ENCODE data around the gene KRT33B. TPM values are rescaled to one million over a fixed set of nuclear protein-coding genes. Genes with fewer than 3 reads are reported as not detected.
"Not testable (repeated sequence)": the region's sequence is repeated elsewhere in the genome, so short reads cannot be mapped to it uniquely, and the experiment has no call there.

The KRT33B gene
- polyA plus RNA-seq, 2 donors: 0.12 to 0.16 TPM

GRCh38 chr17:41382394-41382793 lies 12.8 kb upstream of the KRT33B start:
- Histone ChIP-seq H3K36me3 (ENCODE audit: control insufficient read depth in 2 of 2, insufficient read depth in 2 of 2, low read length in 1 of 2) (no peaks in the 10 kb centered on the region), H3K27me3 (ENCODE audit: control insufficient read depth in 1 of 2, insufficient read depth in 2 of 2, low read length in 2 of 2) (no peaks in the 10 kb centered on the region), H3K4me1 (ENCODE audit: control insufficient read depth in 2 of 2, insufficient read depth in 2 of 2, low read length in 1 of 2) (no peaks in the 10 kb centered on the region), H3K4me3 (ENCODE audit: low read depth in 1 of 2, low read length in 2 of 2) (no peak overlapping the region), H3K27ac (ENCODE audit: low read depth in 2 of 2, low read length in 1 of 2) (no peak overlapping the region), H3K9me3 (ENCODE audit: control insufficient read depth in 2 of 2, insufficient read depth in 1 of 2, low read depth in 1 of 2, low read length in 1 of 2) (no peaks in the 10 kb centered on the region)
- 93 to 94% methylated on average over 1 of the region's 1 CpG for WGBS, 2 donors

DNA sequence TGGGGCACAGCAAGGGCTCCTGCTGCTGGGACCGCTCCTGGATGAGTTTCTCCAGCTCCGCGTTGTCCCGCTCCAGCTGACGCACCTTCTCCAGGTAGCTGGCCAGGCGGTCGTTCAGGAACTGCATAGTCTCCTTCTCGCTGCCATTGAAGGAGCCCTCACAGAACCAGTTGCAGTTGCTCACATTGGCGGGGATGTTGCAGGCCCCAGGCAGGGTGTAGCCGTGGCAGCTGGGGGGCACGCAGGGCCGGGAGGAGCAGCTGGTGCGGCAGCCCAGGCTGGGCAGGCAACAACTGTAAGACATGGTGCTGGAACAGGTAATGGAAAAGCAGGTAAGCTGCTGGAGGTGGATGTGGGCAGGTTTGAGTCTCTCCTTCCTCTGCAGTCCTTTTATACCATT lies 12.3 kb upstream of the KRT33B start, which contains the start of gene KRT34:
TSS of gene KRT34 (minus strand) at position 364 of the 400 bp plus-strand sequence. CDS start at position 304, 60 bp downstream.
- not testable (repeated sequence) for H3K4me3 ChIP-seq (ENCODE audit: low read depth in 1 of 2, low read length in 2 of 2); H3K36me3 ChIP-seq (ENCODE audit: control insufficient read depth in 2 of 2, insufficient read depth in 2 of 2, low read length in 1 of 2); H3K27ac ChIP-seq (ENCODE audit: low read depth in 2 of 2, low read length in 1 of 2); H3K9me3 ChIP-seq (ENCODE audit: control insufficient read depth in 2 of 2, insufficient read depth in 1 of 2, low read depth in 1 of 2, low read length in 1 of 2); H3K27me3 ChIP-seq (ENCODE audit: control insufficient read depth in 1 of 2, insufficient read depth in 2 of 2, low read length in 2 of 2); H3K4me1 ChIP-seq (ENCODE audit: control insufficient read depth in 2 of 2, insufficient read depth in 2 of 2, low read length in 1 of 2)
- WGBS, 2 donors: 95 to 96% methylated on average over 13 of the region's 13 CpGs

DNA sequence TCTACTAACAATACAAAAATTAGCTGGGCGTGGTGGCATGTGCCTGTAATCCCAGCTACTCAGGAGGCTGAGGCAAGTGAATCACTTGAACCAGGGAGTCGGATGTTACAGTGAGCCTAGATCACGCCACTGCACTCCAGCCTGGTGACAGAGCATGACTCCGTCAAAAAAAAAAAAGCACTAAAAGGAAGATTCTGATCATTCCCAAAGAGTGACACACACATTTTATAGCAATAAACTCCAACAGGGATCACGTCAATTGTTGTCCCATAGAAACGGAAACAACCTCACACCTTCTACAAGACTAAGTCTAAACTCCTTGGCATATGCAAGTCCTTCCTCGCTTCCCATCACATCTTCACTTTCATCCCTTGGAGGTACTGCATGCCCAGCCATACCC lies 10.5 kb upstream of the KRT33B start:
- H3K4me1 ChIP-seq (ENCODE audit: control insufficient read depth in 2 of 2, insufficient read depth in 2 of 2, low read length in 1 of 2); H3K27ac ChIP-seq (ENCODE audit: low read depth in 2 of 2, low read length in 1 of 2); H3K27me3 ChIP-seq (ENCODE audit: control insufficient read depth in 1 of 2, insufficient read depth in 2 of 2, low read length in 2 of 2); H3K9me3 ChIP-seq (ENCODE audit: control insufficient read depth in 2 of 2, insufficient read depth in 1 of 2, low read depth in 1 of 2, low read length in 1 of 2); H3K4me3 ChIP-seq (ENCODE audit: low read depth in 1 of 2, low read length in 2 of 2); H3K36me3 ChIP-seq (ENCODE audit: control insufficient read depth in 2 of 2, insufficient read depth in 2 of 2, low read length in 1 of 2): not testable (repeated sequence)
- WGBS, 2 donors: 84 to 90% methylated on average over 7 of the region's 7 CpGs

DNA sequence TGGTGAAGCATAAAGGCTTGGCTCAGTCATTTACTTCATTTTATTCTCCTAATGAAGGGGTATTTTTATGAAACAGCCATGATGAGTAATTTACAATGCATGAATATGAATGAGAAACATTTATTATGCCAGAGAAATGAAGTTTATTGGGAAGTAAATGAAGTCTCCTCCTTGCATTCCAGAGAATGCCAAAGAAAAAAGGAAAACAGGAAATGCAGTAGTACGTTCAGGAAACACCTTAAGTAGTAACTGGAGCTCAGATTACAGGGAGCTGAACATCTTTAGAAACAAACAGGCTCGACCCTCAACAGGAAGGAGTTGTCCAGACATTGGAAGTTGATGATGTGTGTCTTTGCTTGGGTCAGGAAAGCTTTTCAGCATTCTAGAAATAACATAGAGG lies 7.9 kb upstream of the KRT33B start:
- WGBS, 2 donors: 31 to 39% methylated on average over 2 of the region's 2 CpGs
- Histone ChIP-seq H3K27ac (ENCODE audit: low read depth in 2 of 2, low read length in 1 of 2) (no peak overlapping the region), H3K36me3 (ENCODE audit: control insufficient read depth in 2 of 2, insufficient read depth in 2 of 2, low read length in 1 of 2) (no peaks in the 10 kb centered on the region)

DNA sequence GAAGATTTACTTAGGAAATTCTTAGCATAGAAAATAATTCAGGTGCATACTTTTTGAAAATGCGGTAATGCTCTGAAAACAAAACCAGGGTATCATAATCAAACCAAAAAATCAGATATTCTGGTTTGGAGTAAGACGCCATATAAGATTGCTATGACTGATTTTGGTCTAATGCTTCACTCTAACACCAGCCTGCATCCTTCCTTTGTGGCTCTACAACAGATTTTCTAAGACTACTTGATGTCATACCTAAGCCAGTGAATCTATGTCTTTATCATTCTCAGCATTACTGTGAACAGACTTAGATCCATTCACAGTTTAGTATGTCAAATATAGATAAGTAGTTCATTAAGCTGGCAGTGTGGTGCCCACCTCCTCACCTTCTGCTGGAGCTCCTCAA lies 590 bp downstream of the KRT33B start:
- Histone ChIP-seq H3K9me3 (ENCODE audit: control insufficient read depth in 2 of 2, insufficient read depth in 1 of 2, low read depth in 1 of 2, low read length in 1 of 2) (no peaks in the 10 kb centered on the region), H3K4me3 (ENCODE audit: low read depth in 1 of 2, low read length in 2 of 2) (no peak overlapping the region), H3K36me3 (ENCODE audit: control insufficient read depth in 2 of 2, insufficient read depth in 2 of 2, low read length in 1 of 2) (no peaks in the 10 kb centered on the region), H3K4me1 (ENCODE audit: control insufficient read depth in 2 of 2, insufficient read depth in 2 of 2, low read length in 1 of 2) (peaks cover 0 to 3% of the 10 kb centered on the region in 2 donors), H3K27ac (ENCODE audit: low read depth in 2 of 2, low read length in 1 of 2) (no peak overlapping the region), H3K27me3 (ENCODE audit: control insufficient read depth in 1 of 2, insufficient read depth in 2 of 2, low read length in 2 of 2) (no peaks in the 10 kb centered on the region)
- 90 to 94% methylated on average over 2 of the region's 2 CpGs for WGBS, 2 donors

More for the DNA sequence above, 7.9 kb upstream of the KRT33B start:
- Histone ChIP-seq H3K9me3 (ENCODE audit: control insufficient read depth in 2 of 2, insufficient read depth in 1 of 2, low read depth in 1 of 2, low read length in 1 of 2) (no peaks in the 10 kb centered on the region), H3K4me1 (ENCODE audit: control insufficient read depth in 2 of 2, insufficient read depth in 2 of 2, low read length in 1 of 2) (no peaks in the 10 kb centered on the region), H3K4me3 (ENCODE audit: low read depth in 1 of 2, low read length in 2 of 2) (no peak overlapping the region), H3K27me3 (ENCODE audit: control insufficient read depth in 1 of 2, insufficient read depth in 2 of 2, low read length in 2 of 2) (no peaks in the 10 kb centered on the region)

DNA sequence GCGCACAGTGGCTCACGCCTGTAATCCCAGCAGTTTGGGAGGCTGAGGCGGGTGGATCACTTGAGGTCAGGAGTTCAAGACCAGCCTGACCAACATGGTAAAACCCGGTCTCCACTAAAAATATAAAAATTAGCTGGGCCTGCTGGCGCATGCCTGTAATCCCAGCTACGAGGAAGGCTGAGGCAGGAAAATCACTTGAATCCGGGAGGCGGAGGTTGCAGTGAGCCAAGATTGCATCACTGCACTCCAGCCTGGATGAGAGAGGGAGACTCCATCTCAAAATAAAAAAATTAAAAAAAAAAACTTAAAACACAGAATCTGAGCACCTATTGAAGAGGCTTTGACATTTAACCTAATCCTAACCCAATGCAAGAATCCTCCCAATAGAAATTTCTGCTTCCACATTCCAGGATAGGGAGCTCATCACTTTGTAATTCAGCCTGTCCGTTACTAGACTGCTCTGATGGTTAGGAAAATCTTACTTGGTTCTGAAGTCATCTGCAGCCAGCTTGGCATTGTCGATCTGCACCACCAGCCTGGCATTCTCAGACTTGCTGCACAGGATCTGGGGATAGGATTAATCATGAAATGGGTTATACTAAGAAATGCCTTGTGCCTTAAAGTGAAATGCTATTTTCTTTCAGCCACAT lies 2.1 kb downstream of the KRT33B start:
- no peak overlapping the region for H3K4me3 ChIP-seq (ENCODE audit: low read depth in 1 of 2, low read length in 2 of 2)
- no peak overlapping the region for H3K27ac ChIP-seq (ENCODE audit: low read depth in 2 of 2, low read length in 1 of 2)
- H3K4me1 ChIP-seq (ENCODE audit: control insufficient read depth in 2 of 2, insufficient read depth in 2 of 2, low read length in 1 of 2): peaks cover 0 to 7% of the 10 kb centered on the region in 2 donors
- no peaks in the 10 kb centered on the region for H3K27me3 ChIP-seq (ENCODE audit: control insufficient read depth in 1 of 2, insufficient read depth in 2 of 2, low read length in 2 of 2)
- H3K9me3 ChIP-seq (ENCODE audit: control insufficient read depth in 2 of 2, insufficient read depth in 1 of 2, low read depth in 1 of 2, low read length in 1 of 2): no peaks in the 10 kb centered on the region
- 51 to 74% methylated on average over 10 of the region's 10 CpGs for WGBS, 2 donors
- no peaks in the 10 kb centered on the region for H3K36me3 ChIP-seq (ENCODE audit: control insufficient read depth in 2 of 2, insufficient read depth in 2 of 2, low read length in 1 of 2)

- Histone ChIP-seq H3K27me3 (ENCODE audit: control insufficient read depth in 1 of 2, insufficient read depth in 2 of 2, low read length in 2 of 2) (no peaks in the 10 kb centered on the region), H3K9me3 (ENCODE audit: control insufficient read depth in 2 of 2, insufficient read depth in 1 of 2, low read depth in 1 of 2, low read length in 1 of 2) (no peaks in the 10 kb centered on the region), H3K4me1 (ENCODE audit: control insufficient read depth in 2 of 2, insufficient read depth in 2 of 2, low read length in 1 of 2) (peaks cover 0 to 7% of the 10 kb centered on the region in 2 donors)
These were observed 3.5 kb downstream of the KRT33B start for GRCh38 chr17:41366070-41366469.

GRCh38 chr17:41363881-41364280 lies 5.7 kb downstream of the KRT33B start:
- Histone ChIP-seq H3K27me3 (ENCODE audit: control insufficient read depth in 1 of 2, insufficient read depth in 2 of 2, low read length in 2 of 2) (no peaks in the 10 kb centered on the region), H3K4me3 (ENCODE audit: low read depth in 1 of 2, low read length in 2 of 2) (no peak overlapping the region), H3K27ac (ENCODE audit: low read depth in 2 of 2, low read length in 1 of 2) (no peak overlapping the region), H3K36me3 (ENCODE audit: control insufficient read depth in 2 of 2, insufficient read depth in 2 of 2, low read length in 1 of 2) (no peaks in the 10 kb centered on the region), H3K9me3 (ENCODE audit: control insufficient read depth in 2 of 2, insufficient read depth in 1 of 2, low read depth in 1 of 2, low read length in 1 of 2) (no peaks in the 10 kb centered on the region), H3K4me1 (ENCODE audit: control insufficient read depth in 2 of 2, insufficient read depth in 2 of 2, low read length in 1 of 2) (peaks cover 0 to 4% of the 10 kb centered on the region in 2 donors)
- 61 to 72% methylated on average over 2 of the region's 2 CpGs for WGBS, 2 donors

More at GRCh38 chr17:41366070-41366469, 3.5 kb downstream of the KRT33B start:
- H3K4me3 ChIP-seq (ENCODE audit: low read depth in 1 of 2, low read length in 2 of 2): no peak overlapping the region
- no peak overlapping the region for H3K27ac ChIP-seq (ENCODE audit: low read depth in 2 of 2, low read length in 1 of 2)
- no peaks in the 10 kb centered on the region for H3K36me3 ChIP-seq (ENCODE audit: control insufficient read depth in 2 of 2, insufficient read depth in 2 of 2, low read length in 1 of 2)

DNA sequence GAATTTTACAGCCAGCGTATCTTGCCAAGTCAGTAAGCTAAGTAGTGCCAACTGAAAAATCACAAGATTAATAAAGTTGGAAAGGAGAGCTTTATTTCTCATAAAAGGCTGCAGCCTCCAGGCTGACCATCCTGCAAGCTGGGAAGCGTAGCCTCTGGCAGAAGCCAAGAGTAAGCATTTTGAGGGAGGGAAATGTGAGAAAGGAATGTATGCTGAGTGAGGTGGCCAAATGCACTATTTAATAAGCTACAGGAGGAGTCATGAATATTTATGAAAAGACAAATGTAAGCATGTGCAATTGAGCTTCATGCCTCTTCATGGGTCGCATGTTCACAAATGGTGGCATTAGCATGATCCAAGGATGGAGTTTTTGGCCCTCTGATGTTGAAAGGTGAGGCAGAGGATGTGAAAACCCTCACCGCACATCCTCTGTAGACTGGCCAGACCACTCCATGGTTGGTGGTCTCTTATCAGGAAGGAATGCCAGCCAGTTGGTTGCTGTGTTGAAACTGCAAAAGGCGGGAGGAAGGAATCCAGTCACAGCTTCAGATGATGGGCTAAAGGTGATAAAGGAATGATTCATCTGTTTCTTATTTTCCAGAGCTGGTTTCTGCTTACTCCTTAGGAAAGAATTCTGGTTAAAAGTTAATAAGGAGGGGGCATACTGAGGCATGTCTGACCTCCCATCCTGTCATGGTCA lies 9.2 kb downstream of the KRT33B start:
- Histone ChIP-seq H3K9me3 (ENCODE audit: control insufficient read depth in 2 of 2, insufficient read depth in 1 of 2, low read depth in 1 of 2, low read length in 1 of 2) (no peaks in the 10 kb centered on the region), H3K36me3 (ENCODE audit: control insufficient read depth in 2 of 2, insufficient read depth in 2 of 2, low read length in 1 of 2) (no peaks in the 10 kb centered on the region), H3K4me3 (ENCODE audit: low read depth in 1 of 2, low read length in 2 of 2) (no peak overlapping the region), H3K27me3 (ENCODE audit: control insufficient read depth in 1 of 2, insufficient read depth in 2 of 2, low read length in 2 of 2) (no peaks in the 10 kb centered on the region), H3K27ac (ENCODE audit: low read depth in 2 of 2, low read length in 1 of 2) (no peak overlapping the region), H3K4me1 (ENCODE audit: control insufficient read depth in 2 of 2, insufficient read depth in 2 of 2, low read length in 1 of 2) (peaks cover 0 to 4% of the 10 kb centered on the region in 2 donors)
- 79 to 82% methylated on average over 5 of the region's 5 CpGs for WGBS, 2 donors

GRCh38 chr17:41354536-41354935 lies 15.1 kb downstream of the KRT33B start:
- WGBS, 2 donors: 76 to 85% methylated on average over 4 of the region's 4 CpGs

More at GRCh38 chr17:41354536-41354935, 15.1 kb downstream of the KRT33B start:
- H3K36me3 ChIP-seq (ENCODE audit: control insufficient read depth in 2 of 2, insufficient read depth in 2 of 2, low read length in 1 of 2): no peaks in the 10 kb centered on the region
- H3K4me1 ChIP-seq (ENCODE audit: control insufficient read depth in 2 of 2, insufficient read depth in 2 of 2, low read length in 1 of 2): peaks cover 2% of the 10 kb centered on the region in 2 donors
- H3K27ac ChIP-seq (ENCODE audit: low read depth in 2 of 2, low read length in 1 of 2): no peak overlapping the region
- H3K4me3 ChIP-seq (ENCODE audit: low read depth in 1 of 2, low read length in 2 of 2): no peak overlapping the region
- no peaks in the 10 kb centered on the region for H3K27me3 ChIP-seq (ENCODE audit: control insufficient read depth in 1 of 2, insufficient read depth in 2 of 2, low read length in 2 of 2)
- no peaks in the 10 kb centered on the region for H3K9me3 ChIP-seq (ENCODE audit: control insufficient read depth in 2 of 2, insufficient read depth in 1 of 2, low read depth in 1 of 2, low read length in 1 of 2)

Measured in esophagus (tissue), 2 donors.